Astrocyte (in vitro differentiated cells and primary cell): ENCODE results near the gene ARAP1. TPM values are rescaled to one million over a fixed set of nuclear protein-coding genes. Genes with fewer than 3 reads are reported as not detected.

Source experiments
- DNase-seq: peaks from one replicate; pipeline ENCODE4 v3.0.0-alpha.2; 2010; ENCODE audit warnings: low read depth
- FAIRE-seq: peaks from 2 replicates; lab custom pipeline; 2011; peaks lifted over from hg19 to GRCh38; lab: Jason Lieb, UNC
- H2AFZ ChIP-seq: 2 replicates; pipeline ENCODE4 v1.6.0; 2012; ENCODE audit warnings: low read depth, low read length, inconsistent platforms
- H3K27ac ChIP-seq: 2 replicates; pipeline ENCODE4 v1.5.1; 2011; ENCODE audit warnings: low read depth, low read length, inconsistent platforms
- H3K27me3 ChIP-seq: 2 replicates; pipeline ENCODE4 v1.6.0; 2011; ENCODE audit warnings: low read length, inconsistent platforms; ENCODE audit not compliant: insufficient read depth
- H3K36me3 ChIP-seq: 2 replicates; pipeline ENCODE4 v1.5.1; 2011; ENCODE audit warnings: low read length, inconsistent platforms; ENCODE audit not compliant: insufficient read depth
- H3K4me1 ChIP-seq: 2 replicates; pipeline ENCODE4 v1.5.1; 2011; ENCODE audit warnings: low read length, inconsistent platforms; ENCODE audit not compliant: insufficient read depth
- H3K4me2 ChIP-seq: 2 replicates; pipeline ENCODE4 v1.6.0; 2012; ENCODE audit warnings: low read length, inconsistent platforms
- H3K4me3 ChIP-seq: 2 replicates; pipeline ENCODE4 v1.5.1; 2011; ENCODE audit warnings: low read depth, mild to moderate bottlenecking, low read length, inconsistent platforms; ENCODE audit not compliant: insufficient read depth
- H3K79me2 ChIP-seq: 2 replicates; pipeline ENCODE4 v1.6.0; 2012; ENCODE audit warnings: mild to moderate bottlenecking, low read length, inconsistent platforms; ENCODE audit not compliant: insufficient read depth
- H3K9ac ChIP-seq: 2 replicates; pipeline ENCODE4 v1.6.0; 2012; ENCODE audit warnings: mild to moderate bottlenecking, low read length, inconsistent platforms
- H3K9me3 ChIP-seq: 2 replicates; pipeline ENCODE4 v1.5.1; 2012; ENCODE audit warnings: low read depth, mild to moderate bottlenecking, low read length, inconsistent platforms; ENCODE audit not compliant: insufficient read depth
- H4K20me1 ChIP-seq: 2 replicates; pipeline ENCODE4 v1.6.0; 2012; ENCODE audit warnings: low read length, inconsistent platforms; ENCODE audit not compliant: insufficient read depth
- H3K27ac Mint-ChIP-seq: one replicate; pipeline ENCODE4 v1.8.0; 2021; ENCODE audit warnings: mild to moderate bottlenecking, mixed read lengths; ENCODE audit not compliant: unreplicated experiment
- H3K27me3 Mint-ChIP-seq: one replicate; pipeline ENCODE4 v1.8.0; 2021; ENCODE audit warnings: low read depth, mixed read lengths; ENCODE audit not compliant: unreplicated experiment
- H3K36me3 Mint-ChIP-seq: one replicate; pipeline ENCODE4 v1.8.0; 2021; ENCODE audit warnings: low read depth, mixed read lengths; ENCODE audit not compliant: unreplicated experiment
- H3K4me1 Mint-ChIP-seq: one replicate; pipeline ENCODE4 v1.8.0; 2021; ENCODE audit warnings: low read depth, mixed read lengths; ENCODE audit not compliant: unreplicated experiment
- H3K4me3 Mint-ChIP-seq: one replicate; pipeline ENCODE4 v1.8.0; 2021; ENCODE audit warnings: mild to moderate bottlenecking, moderate library complexity, mixed read lengths; ENCODE audit not compliant: unreplicated experiment
- H3K9me3 Mint-ChIP-seq: one replicate; pipeline ENCODE4 v1.8.0; 2021; ENCODE audit warnings: mild to moderate bottlenecking, mixed read lengths; ENCODE audit not compliant: unreplicated experiment
- CTCF ChIP-seq: IDR thresholded peaks from 2 replicates; pipeline ENCODE4 v1.5.1; 2011; ENCODE audit warnings: low read depth, mild to moderate bottlenecking, inconsistent platforms, low read length, moderate library complexity; ENCODE audit not compliant: insufficient read depth
- EZH2 ChIP-seq: IDR thresholded peaks from 2 replicates; pipeline ENCODE4 v1.6.1; 2012; ENCODE audit warnings: mild to moderate bottlenecking, low read length, inconsistent platforms; ENCODE audit not compliant: insufficient read depth
- total RNA-seq: library from RNA; stranded (reverse); gene quantifications from 2 replicates; pipeline ENCODE4 v1.2.1, GENCODE V29; 2021

The ARAP1 gene
- total RNA-seq, 1 donor from 2014 or later = 31.9 TPM

GRCh38 chr11:72753341-72754148 is 1.3 kb upstream of the ARAP1 start:
- H3K9me3 Mint-ChIP-seq = no peaks in the 10 kb centered on the region
- no peak overlapping the region for H3K27ac ChIP-seq
- no peak for FAIRE-seq

GRCh38 chr11:72751116-72752087 is 806 bp downstream of the ARAP1 start:
- H3K36me3 Mint-ChIP-seq = peaks cover 20% of the 10 kb centered on the region
- no peaks in the 10 kb centered on the region for H3K27me3 Mint-ChIP-seq
- peaks cover 10% of the 10 kb centered on the region for H3K4me1 Mint-ChIP-seq
- H3K9ac ChIP-seq = peak overlapping the region; percentile 77
- H3K27ac Mint-ChIP-seq = peak overlapping the region; percentile 34
- H3K4me3 ChIP-seq = peak overlapping the region; percentile 65
- FAIRE-seq = no peak
- no peak for TF ChIP-seq CTCF
- no peak for TF ChIP-seq EZH2
- H3K36me3 ChIP-seq = no peaks in the 10 kb centered on the region
- peaks cover 39% of the 10 kb centered on the region for H4K20me1 ChIP-seq
- no peaks in the 10 kb centered on the region for H3K9me3 ChIP-seq
- DNase-seq = no peak
- H2AFZ ChIP-seq = peak overlapping the region; percentile 64
- peak overlapping the region; percentile 88 for H3K4me3 Mint-ChIP-seq
- no peak overlapping the region for H3K27ac ChIP-seq
- H3K79me2 ChIP-seq = peaks cover 19% of the 10 kb centered on the region
- no peaks in the 10 kb centered on the region for H3K27me3 ChIP-seq
- H3K4me1 ChIP-seq = peaks cover 19% of the 10 kb centered on the region
- H3K9me3 Mint-ChIP-seq = no peaks in the 10 kb centered on the region
- peak overlapping the region; percentile 92 for H3K4me2 ChIP-seq

More at GRCh38 chr11:72753341-72754148, 1.3 kb upstream of the ARAP1 start:
- Histone ChIP-seq H2AFZ (no peak overlapping the region), H4K20me1 (peaks cover 25% of the 10 kb centered on the region), H3K79me2 (peaks cover 17% of the 10 kb centered on the region), H3K27me3 (no peaks in the 10 kb centered on the region), H3K4me1 (peaks cover 28% of the 10 kb centered on the region), H3K4me2 (peak overlapping the region; percentile 92), H3K36me3 (no peaks in the 10 kb centered on the region), H3K9me3 (no peaks in the 10 kb centered on the region), H3K9ac (no peak overlapping the region), H3K4me3 (no peak overlapping the region)
- DNase-seq = no peak
- Mint-ChIP-seq H3K27me3 (no peaks in the 10 kb centered on the region), H3K36me3 (peaks cover 28% of the 10 kb centered on the region), H3K4me3 (peak overlapping the region; percentile 88), H3K27ac (no peak overlapping the region), H3K4me1 (peaks cover 17% of the 10 kb centered on the region)
- TF ChIP-seq CTCF (no peak), EZH2 (no peak)
